ELR (cell line): ENCODE data around the gene SLC6A18.
"Not testable (repeated sequence)": the region's sequence is repeated elsewhere in the genome, so short reads cannot be mapped to it uniquely, and the experiment has no call there.

Experiments
- DNase-seq: peaks from one replicate; pipeline ENCODE4 v3.0.0-alpha.2; 2015; ENCODE audit warnings: low read depth

SLC6A18 gene

GRCh38 chr5:1275397-1276391 is 50.5 kb downstream of the SLC6A18 start:
- not testable (repeated sequence) for DNase-seq

GRCh38 chr5:1276930-1277329 is 51.7 kb downstream of the SLC6A18 start:
- DNase-seq = no peak

- no peak for DNase-seq
Observed at GRCh38 chr5:1277331-1277730, 52.1 kb downstream of the SLC6A18 start.

- DNase-seq = no peak
Observed at GRCh38 chr5:1277781-1278180, 52.6 kb downstream of the SLC6A18 start.

- no peak for DNase-seq
Observed at GRCh38 chr5:1278216-1278615, 53.0 kb downstream of the SLC6A18 start.

GRCh38 chr5:1278656-1279442 is 53.7 kb downstream of the SLC6A18 start:
- DNase-seq = peak; percentile 51

- DNase-seq = no peak
Observed at GRCh38 chr5:1279443-1280151, 54.4 kb downstream of the SLC6A18 start.

GRCh38 chr5:1280177-1281037 is 55.2 kb downstream of the SLC6A18 start:
- peak; percentile 48 for DNase-seq

GRCh38 chr5:1281038-1281882 is 56.1 kb downstream of the SLC6A18 start:
- no peak for DNase-seq

GRCh38 chr5:1282131-1282992 is 57.2 kb downstream of the SLC6A18 start:
- DNase-seq = peak; percentile 46

- not testable (repeated sequence) for DNase-seq
Observed at GRCh38 chr5:1282993-1283728, 58.0 kb downstream of the SLC6A18 start.

- DNase-seq = not testable (repeated sequence)
Observed at GRCh38 chr5:1283729-1284041, 58.5 kb downstream of the SLC6A18 start.

GRCh38 chr5:1284336-1284970 is 59.3 kb downstream of the SLC6A18 start:
- not testable (repeated sequence) for DNase-seq

- no peak for DNase-seq
Observed at GRCh38 chr5:1285141-1285540, 60.0 kb downstream of the SLC6A18 start.

- no peak for DNase-seq
Observed at GRCh38 chr5:1285883-1286291, 60.7 kb downstream of the SLC6A18 start.

GRCh38 chr5:1288439-1289335 is 63.5 kb downstream of the SLC6A18 start:
- no peak for DNase-seq

- not testable (repeated sequence) for DNase-seq
Observed at GRCh38 chr5:1289559-1289958, 64.4 kb downstream of the SLC6A18 start.
